ENCODE measurements around the gene TMOD2.
A peak's percentile ranks its signal among the peaks of the same experiment; 100 is the strongest.
"Not testable (repeated sequence)": the region's sequence is repeated elsewhere in the genome, so short reads cannot be mapped to it uniquely, and the experiment has no call there.

Gene TMOD2

DNA sequence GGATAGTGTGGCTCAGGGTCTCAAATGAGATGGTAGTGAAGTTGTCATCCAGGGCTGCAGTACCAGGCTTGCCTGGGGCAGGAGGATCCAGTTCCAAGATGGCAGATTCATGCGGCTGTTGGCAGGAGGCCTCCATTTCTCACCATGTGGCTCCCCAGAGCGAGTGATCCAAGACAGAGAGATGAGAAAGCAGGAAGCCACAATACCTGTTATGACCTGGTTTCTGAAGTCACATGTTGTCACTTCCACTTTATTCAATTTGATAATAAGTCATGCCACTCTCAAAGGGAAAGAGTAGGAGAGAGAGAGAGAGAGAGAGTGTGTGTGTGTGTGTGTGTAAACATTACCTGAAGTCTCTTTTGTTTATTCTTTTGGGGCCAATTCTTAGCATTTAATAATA lies 30.1 kb downstream of the TMOD2 start:
- Histone ChIP-seq H4K12ac (ENCODE audit: low read depth, low read length) (no peak overlapping the region), H3K9me3 (ENCODE audit: insufficient read depth, low read depth, low read length) (no peaks in the 10 kb centered on the region), H3K79me2 (ENCODE audit: control insufficient read depth, insufficient read depth, low read length, poor library complexity) (no peaks in the 10 kb centered on the region), H4K8ac (ENCODE audit: low read depth, low read length) (no peak overlapping the region), H3K79me1 (ENCODE audit: low read length) (no peaks in the 10 kb centered on the region), H2AFZ (ENCODE audit: insufficient read depth, low read length, poor library complexity) (no peak overlapping the region), H2AK5ac (ENCODE audit: low read length) (no peak overlapping the region), H3K9ac (ENCODE audit: low read length) (no peak overlapping the region), H3K23ac (ENCODE audit: low read length) (no peak overlapping the region), H3K36me3 (ENCODE audit: control insufficient read depth in 1 of 2, insufficient read depth in 2 of 2, low read length in 2 of 2) (no peaks in the 10 kb centered on the region), H4K91ac (ENCODE audit: low read depth, low read length) (no peak overlapping the region), H2BK120ac (ENCODE audit: insufficient read depth, low read length, poor library complexity) (no peak overlapping the region), H3K27me3 (ENCODE audit: insufficient read depth, low read length) (no peaks in the 10 kb centered on the region), H2BK5ac (ENCODE audit: low read depth, low read length, poor library complexity) (no peak overlapping the region), H3K18ac (ENCODE audit: low read length) (no peak overlapping the region), H3K4me2 (ENCODE audit: low read length) (no peak overlapping the region), H3K14ac (ENCODE audit: low read length) (no peak overlapping the region), H2BK12ac (ENCODE audit: low read length) (no peak overlapping the region), H3K27ac (ENCODE audit: low read depth, low read length) (no peak overlapping the region), H3K4ac (ENCODE audit: low read depth, low read length) (no peak overlapping the region), H3K4me1 (ENCODE audit: control insufficient read depth in 1 of 2, insufficient read depth in 2 of 2, low read length in 2 of 2) (no peaks in the 10 kb centered on the region), H3K4me3 (ENCODE audit: low read depth, low read length) (no peak overlapping the region)
- no peak for DNase-seq
- no CpG with 5 or more reads among the region's 2 CpGs for WGBS (ENCODE audit: extremely low coverage, insufficient coverage, insufficient read length)

DNA sequence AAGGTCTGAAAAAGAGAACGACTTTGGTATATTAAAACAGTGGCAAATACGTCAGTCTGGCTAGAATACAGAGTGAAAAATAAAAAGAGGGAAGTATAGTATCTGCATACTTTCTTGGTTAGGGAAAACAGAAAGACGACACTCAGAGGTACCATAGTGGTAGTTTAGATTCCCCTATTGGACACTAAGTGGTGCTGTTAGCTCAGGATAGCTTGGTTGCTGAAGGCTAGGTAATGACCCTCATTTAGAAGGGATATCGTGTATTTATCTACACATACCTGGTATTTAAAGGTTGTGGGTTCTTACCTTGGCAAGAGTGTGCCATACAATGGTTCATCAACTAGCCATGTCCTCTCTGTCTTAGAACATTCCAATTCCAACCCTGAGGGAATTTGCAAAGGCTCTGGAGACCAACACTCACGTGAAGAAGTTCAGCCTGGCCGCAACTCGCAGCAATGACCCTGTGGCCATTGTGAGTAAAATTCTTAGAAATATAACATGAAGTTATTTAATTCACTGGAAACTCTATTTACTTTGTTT lies 31.0 kb downstream of the TMOD2 start:
- Histone ChIP-seq H3K14ac (ENCODE audit: low read length) (no peak overlapping the region), H2AK5ac (ENCODE audit: low read length) (no peak overlapping the region), H2BK12ac (ENCODE audit: low read length) (no peak overlapping the region), H2BK120ac (ENCODE audit: insufficient read depth, low read length, poor library complexity) (no peak overlapping the region), H3K27me3 (ENCODE audit: insufficient read depth, low read length) (no peaks in the 10 kb centered on the region), H3K18ac (ENCODE audit: low read length) (no peak overlapping the region), H2BK5ac (ENCODE audit: low read depth, low read length, poor library complexity) (no peak overlapping the region), H3K4me2 (ENCODE audit: low read length) (no peak overlapping the region), H4K8ac (ENCODE audit: low read depth, low read length) (no peak overlapping the region), H3K23ac (ENCODE audit: low read length) (no peak overlapping the region), H3K27ac (ENCODE audit: low read depth, low read length) (no peak overlapping the region), H3K4me3 (ENCODE audit: low read depth, low read length) (no peak overlapping the region), H3K9ac (ENCODE audit: low read length) (no peak overlapping the region), H4K91ac (ENCODE audit: low read depth, low read length) (no peak overlapping the region), H3K36me3 (ENCODE audit: control insufficient read depth in 1 of 2, insufficient read depth in 2 of 2, low read length in 2 of 2) (no peaks in the 10 kb centered on the region), H3K79me1 (ENCODE audit: low read length) (no peaks in the 10 kb centered on the region), H3K4ac (ENCODE audit: low read depth, low read length) (no peak overlapping the region), H3K9me3 (ENCODE audit: insufficient read depth, low read depth, low read length) (no peaks in the 10 kb centered on the region), H3K79me2 (ENCODE audit: control insufficient read depth, insufficient read depth, low read length, poor library complexity) (no peaks in the 10 kb centered on the region), H4K12ac (ENCODE audit: low read depth, low read length) (no peak overlapping the region), H3K4me1 (ENCODE audit: control insufficient read depth in 1 of 2, insufficient read depth in 2 of 2, low read length in 2 of 2) (no peaks in the 10 kb centered on the region), H2AFZ (ENCODE audit: insufficient read depth, low read length, poor library complexity) (no peak overlapping the region)
- no CpG with 5 or more reads among the region's 7 CpGs for WGBS (ENCODE audit: extremely low coverage, insufficient coverage, insufficient read length)
- DNase-seq: peak; percentile 57 to 84

DNA sequence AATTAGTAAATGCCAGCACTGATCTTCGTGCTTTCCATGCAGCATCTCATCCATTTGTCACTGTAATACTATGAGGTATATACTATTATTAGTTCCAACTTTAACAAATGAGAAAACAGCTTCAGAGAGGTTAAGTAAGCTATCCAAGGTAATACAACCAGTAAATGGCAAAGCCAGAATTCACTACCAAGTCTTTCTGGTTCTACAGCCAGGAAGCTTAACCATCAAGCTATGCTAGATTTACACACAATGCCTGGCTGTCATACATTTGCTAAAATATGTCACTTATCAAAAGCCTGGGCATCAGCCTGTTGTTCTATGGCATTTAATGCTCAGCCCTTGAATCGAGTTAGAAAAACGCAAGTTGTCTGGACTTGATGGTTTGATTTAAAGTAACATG lies 32.6 kb downstream of the TMOD2 start:
- Histone ChIP-seq H3K4ac (ENCODE audit: low read depth, low read length) (no peak overlapping the region), H2BK12ac (ENCODE audit: low read length) (no peak overlapping the region), H3K27ac (ENCODE audit: low read depth, low read length) (no peak overlapping the region), H4K12ac (ENCODE audit: low read depth, low read length) (no peak overlapping the region), H2BK5ac (ENCODE audit: low read depth, low read length, poor library complexity) (no peak overlapping the region), H2AFZ (ENCODE audit: insufficient read depth, low read length, poor library complexity) (no peak overlapping the region), H3K9me3 (ENCODE audit: insufficient read depth, low read depth, low read length) (no peaks in the 10 kb centered on the region), H4K8ac (ENCODE audit: low read depth, low read length) (no peak overlapping the region), H3K9ac (ENCODE audit: low read length) (no peak overlapping the region), H4K91ac (ENCODE audit: low read depth, low read length) (no peak overlapping the region), H3K36me3 (ENCODE audit: control insufficient read depth in 1 of 2, insufficient read depth in 2 of 2, low read length in 2 of 2) (no peaks in the 10 kb centered on the region), H3K27me3 (ENCODE audit: insufficient read depth, low read length) (no peaks in the 10 kb centered on the region), H3K79me2 (ENCODE audit: control insufficient read depth, insufficient read depth, low read length, poor library complexity) (no peaks in the 10 kb centered on the region), H2BK120ac (ENCODE audit: insufficient read depth, low read length, poor library complexity) (no peak overlapping the region), H3K18ac (ENCODE audit: low read length) (no peak overlapping the region), H3K4me3 (ENCODE audit: low read depth, low read length) (no peak overlapping the region), H3K79me1 (ENCODE audit: low read length) (no peaks in the 10 kb centered on the region), H3K4me1 (ENCODE audit: control insufficient read depth in 1 of 2, insufficient read depth in 2 of 2, low read length in 2 of 2) (no peaks in the 10 kb centered on the region), H2AK5ac (ENCODE audit: low read length) (no peak overlapping the region), H3K23ac (ENCODE audit: low read length) (no peak overlapping the region), H3K4me2 (ENCODE audit: low read length) (no peak overlapping the region), H3K14ac (ENCODE audit: low read length) (no peak overlapping the region)
- DNase-seq: peak in 1 of 2 donors; percentile 7
- no CpG with 5 or more reads among the region's 3 CpGs for WGBS (ENCODE audit: extremely low coverage, insufficient coverage, insufficient read length)

DNA sequence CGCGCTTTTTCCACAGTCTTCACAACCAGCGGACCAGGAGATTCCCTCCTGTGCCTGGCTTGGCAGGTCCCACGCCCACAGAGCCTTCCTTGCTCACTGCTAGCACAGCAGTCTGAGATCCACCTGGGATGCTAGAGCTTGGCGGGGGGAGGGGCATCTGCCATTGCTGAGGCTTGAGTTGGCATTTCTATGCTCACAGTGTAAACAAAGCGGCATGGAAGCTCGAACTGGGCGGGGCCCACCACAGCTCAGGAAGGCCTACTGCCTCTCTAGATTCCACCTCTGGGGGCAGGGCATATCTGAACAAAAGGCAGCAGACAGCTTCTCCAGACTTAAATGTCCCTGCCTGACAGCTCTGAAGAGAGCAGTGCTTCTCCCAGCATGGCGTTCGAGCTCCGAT lies 35.7 kb downstream of the TMOD2 start:
- H3K4ac ChIP-seq (ENCODE audit: low read depth, low read length); H3K4me1 ChIP-seq (ENCODE audit: control insufficient read depth in 1 of 2, insufficient read depth in 2 of 2, low read length in 2 of 2); H3K9me3 ChIP-seq (ENCODE audit: insufficient read depth, low read depth, low read length); H3K14ac ChIP-seq (ENCODE audit: low read length); H3K79me1 ChIP-seq (ENCODE audit: low read length); H3K18ac ChIP-seq (ENCODE audit: low read length); H3K4me2 ChIP-seq (ENCODE audit: low read length); H2BK5ac ChIP-seq (ENCODE audit: low read depth, low read length, poor library complexity); H4K91ac ChIP-seq (ENCODE audit: low read depth, low read length); H2BK12ac ChIP-seq (ENCODE audit: low read length); H3K27ac ChIP-seq (ENCODE audit: low read depth, low read length); H3K4me3 ChIP-seq (ENCODE audit: low read depth, low read length); H3K36me3 ChIP-seq (ENCODE audit: control insufficient read depth in 1 of 2, insufficient read depth in 2 of 2, low read length in 2 of 2); H3K27me3 ChIP-seq (ENCODE audit: insufficient read depth, low read length); H3K79me2 ChIP-seq (ENCODE audit: control insufficient read depth, insufficient read depth, low read length, poor library complexity); H4K12ac ChIP-seq (ENCODE audit: low read depth, low read length); H3K23ac ChIP-seq (ENCODE audit: low read length); H4K8ac ChIP-seq (ENCODE audit: low read depth, low read length); H3K9ac ChIP-seq (ENCODE audit: low read length); H2AFZ ChIP-seq (ENCODE audit: insufficient read depth, low read length, poor library complexity); H2AK5ac ChIP-seq (ENCODE audit: low read length); H2BK120ac ChIP-seq (ENCODE audit: insufficient read depth, low read length, poor library complexity): not testable (repeated sequence)
- WGBS (ENCODE audit: extremely low coverage, insufficient coverage, insufficient read length): no CpG with 5 or more reads among the region's 11 CpGs
- peak; percentile 10 to 60 for DNase-seq
